Fibroblast of skin of right biceps (primary cell): ENCODE data around the gene RAB11B.
"Not testable (repeated sequence)": the region's sequence is repeated elsewhere in the genome, so short reads cannot be mapped to it uniquely, and the experiment has no call there.

ENCODE experiments used
- DNase-seq: peaks from one replicate; pipeline ENCODE4 v3.0.0-alpha.2; 2013

Gene RAB11B

GRCh38 chr19:8371011-8371804, 19.0 kb upstream of the RAB11B start:
- DNase-seq: no peak

GRCh38 chr19:8373867-8374813, 16.0 kb upstream of the RAB11B start:
- no peak for DNase-seq

DNA sequence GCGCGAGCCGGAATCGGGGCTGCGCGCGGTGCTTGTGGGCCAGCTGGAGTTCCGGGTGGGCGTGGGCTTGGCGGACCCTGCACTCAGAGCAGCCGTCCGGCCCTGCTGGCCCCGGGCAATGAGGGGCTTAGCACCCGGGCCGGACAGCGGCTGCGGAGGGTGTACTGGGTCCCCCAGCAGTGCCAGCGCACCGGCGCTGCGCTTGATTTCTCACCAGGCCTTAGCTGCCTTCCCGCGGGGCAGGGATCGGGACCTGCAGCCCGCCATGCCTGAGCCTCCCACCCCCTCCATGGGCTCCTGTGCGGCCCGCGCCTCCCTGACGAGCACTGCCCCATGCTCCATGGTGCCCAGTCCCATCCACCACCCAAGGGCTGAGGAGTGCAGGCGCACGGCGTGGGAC, 14.4 kb upstream of the RAB11B start:
- not testable (repeated sequence) for DNase-seq

DNA sequence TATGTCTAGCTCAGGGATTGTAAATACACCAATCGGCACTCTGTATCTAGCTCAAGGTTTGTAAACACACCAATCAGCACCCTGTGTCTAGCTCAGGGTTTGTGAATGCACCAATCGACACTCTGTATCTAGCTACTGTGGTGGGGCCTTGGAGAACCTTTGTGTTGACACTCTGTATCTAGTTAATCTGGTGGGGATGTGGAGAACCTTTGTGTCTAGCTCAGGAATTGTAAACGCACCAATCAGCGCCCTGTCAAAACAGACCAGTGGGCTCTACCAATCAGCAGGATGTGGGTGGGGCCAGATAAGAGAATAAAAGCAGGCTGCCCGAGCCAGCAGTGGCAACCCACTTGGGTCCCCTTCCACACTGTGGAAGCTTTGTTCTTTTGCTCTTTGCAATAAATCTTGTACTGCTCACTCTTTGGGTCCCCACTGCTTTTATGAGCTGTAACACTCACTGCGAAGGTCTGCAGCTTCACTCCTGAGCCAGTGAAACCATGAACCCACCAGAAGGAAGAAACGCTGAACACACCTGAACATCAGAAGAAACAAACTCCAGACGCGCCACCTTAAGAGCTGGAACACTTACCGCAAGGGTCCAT, 13.7 kb upstream of the RAB11B start:
- DNase-seq: not testable (repeated sequence)

- DNase-seq: no peak
These were observed 12.6 kb upstream of the RAB11B start for GRCh38 chr19:8377598-8377997.

- DNase-seq: not testable (repeated sequence)
These were observed 10.8 kb upstream of the RAB11B start for GRCh38 chr19:8379156-8379891.

GRCh38 chr19:8384569-8384968, 5.6 kb upstream of the RAB11B start:
- DNase-seq: not testable (repeated sequence)

GRCh38 chr19:8385103-8385502, 5.1 kb upstream of the RAB11B start:
- DNase-seq: not testable (repeated sequence)

- DNase-seq: not testable (repeated sequence)
These were observed 4.6 kb upstream of the RAB11B start for GRCh38 chr19:8385566-8385965.

- not testable (repeated sequence) for DNase-seq
These were observed 3.7 kb upstream of the RAB11B start for GRCh38 chr19:8386419-8386818.

DNA sequence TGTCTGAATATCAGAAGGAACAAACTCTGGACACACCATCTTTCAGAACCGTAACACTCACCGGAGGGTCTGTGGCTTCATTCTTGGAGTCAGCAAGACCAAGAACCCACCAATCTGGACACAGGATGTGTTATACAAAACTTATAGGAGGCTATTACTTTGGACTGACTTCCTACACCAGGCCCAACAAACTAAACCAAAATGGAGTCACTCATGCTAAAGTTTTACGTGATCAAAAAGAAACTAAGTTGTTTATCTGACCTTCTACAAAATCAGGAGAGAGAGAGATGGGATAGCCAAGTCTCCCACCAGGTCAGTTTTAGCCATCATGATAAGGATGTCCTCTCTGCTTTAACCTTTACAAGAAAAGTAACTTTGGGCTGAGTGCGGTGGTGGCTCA, 3.2 kb upstream of the RAB11B start:
- DNase-seq: no peak

- no peak for DNase-seq
These were observed 2.2 kb upstream of the RAB11B start for GRCh38 chr19:8387688-8388611.

DNA sequence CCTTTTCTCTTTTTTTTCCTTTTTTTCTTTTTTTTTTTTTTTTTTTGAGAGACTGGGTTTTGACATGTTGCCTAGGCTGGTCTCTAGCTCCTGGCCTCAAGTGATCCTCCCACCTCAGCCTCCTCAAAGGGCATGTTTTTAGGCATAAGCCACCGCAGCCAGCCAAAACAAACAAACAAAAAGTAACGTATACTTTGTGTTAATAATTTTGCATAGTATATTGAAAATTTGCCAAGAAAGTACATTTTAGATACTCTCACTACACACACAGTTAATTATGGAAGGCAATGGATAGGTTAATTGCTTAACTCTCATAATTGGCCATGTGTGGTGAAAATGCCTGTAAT, 1.6 kb upstream of the RAB11B start:
- no peak for DNase-seq

GRCh38 chr19:8390617-8390981, 439 bp downstream of the RAB11B start:
- DNase-seq: peak; percentile 89

DNA sequence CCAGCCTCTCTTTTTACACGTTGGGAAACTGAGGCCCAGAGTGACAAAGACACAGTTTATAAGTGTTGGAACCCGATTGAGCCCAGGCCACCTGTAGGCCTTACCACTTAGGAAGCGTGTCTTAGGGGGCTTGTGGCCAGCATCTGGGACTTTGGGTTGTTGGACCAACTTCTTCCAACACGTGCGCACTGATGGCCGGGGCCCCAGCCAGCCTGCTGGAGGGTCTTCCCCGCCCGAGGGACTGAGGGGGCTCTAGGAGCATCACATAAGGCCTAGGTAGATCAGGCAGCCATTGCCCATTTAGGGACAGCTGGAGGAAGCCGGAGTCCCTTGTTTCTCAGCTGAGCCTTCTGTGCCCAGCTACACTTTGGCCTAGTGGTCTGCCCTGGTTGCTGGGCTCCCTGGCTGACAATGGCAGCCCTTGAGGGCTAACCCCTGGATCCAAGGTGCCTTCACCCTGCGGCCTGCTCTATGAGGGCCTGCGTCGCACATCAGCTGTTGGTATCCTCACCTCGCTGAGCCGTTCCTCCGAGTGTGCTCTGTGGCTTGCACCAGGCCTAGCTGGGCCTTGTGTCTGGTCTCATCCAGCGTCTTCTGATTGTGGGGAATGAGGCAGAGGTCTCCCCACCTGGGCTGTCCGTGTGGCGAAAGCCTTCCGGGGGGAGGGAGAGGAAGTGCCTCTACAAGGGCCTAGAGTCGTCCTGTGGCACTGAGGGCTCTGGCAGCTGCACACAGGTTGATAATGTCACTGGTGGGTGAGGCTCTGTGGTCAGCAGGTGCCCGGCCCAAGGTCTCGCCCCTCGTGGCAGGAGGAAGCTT, 1.2 kb downstream of the RAB11B start:
- DNase-seq: no peak

DNA sequence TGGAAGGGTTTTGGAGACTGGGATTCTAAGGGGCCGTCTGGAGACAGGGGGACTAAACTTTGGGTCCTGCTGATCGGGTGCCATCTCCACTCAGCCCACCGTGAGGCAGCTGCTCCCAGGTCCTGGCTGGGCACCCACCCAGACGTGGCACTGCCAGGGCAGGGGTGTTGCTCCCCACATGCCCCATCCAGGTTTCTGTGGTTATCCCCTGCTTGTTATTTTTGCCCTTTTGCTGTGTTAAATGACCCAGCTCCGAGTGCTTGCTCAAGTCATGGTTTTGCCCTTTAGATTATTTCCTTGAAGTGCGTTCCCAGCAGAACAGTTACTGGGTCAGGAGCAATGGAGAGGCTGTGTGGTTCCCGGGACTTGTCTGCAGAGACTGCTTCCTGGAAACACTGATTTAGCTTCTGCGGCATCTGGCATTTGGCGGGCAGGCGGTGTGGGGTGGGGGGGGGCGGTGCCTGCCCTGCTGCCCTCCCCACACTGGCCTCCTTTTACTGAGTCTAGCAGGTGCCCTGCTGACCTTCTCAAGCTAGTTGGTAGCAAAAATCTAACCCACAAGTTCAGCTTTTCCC, 1.9 kb downstream of the RAB11B start:
- DNase-seq: no peak

DNA sequence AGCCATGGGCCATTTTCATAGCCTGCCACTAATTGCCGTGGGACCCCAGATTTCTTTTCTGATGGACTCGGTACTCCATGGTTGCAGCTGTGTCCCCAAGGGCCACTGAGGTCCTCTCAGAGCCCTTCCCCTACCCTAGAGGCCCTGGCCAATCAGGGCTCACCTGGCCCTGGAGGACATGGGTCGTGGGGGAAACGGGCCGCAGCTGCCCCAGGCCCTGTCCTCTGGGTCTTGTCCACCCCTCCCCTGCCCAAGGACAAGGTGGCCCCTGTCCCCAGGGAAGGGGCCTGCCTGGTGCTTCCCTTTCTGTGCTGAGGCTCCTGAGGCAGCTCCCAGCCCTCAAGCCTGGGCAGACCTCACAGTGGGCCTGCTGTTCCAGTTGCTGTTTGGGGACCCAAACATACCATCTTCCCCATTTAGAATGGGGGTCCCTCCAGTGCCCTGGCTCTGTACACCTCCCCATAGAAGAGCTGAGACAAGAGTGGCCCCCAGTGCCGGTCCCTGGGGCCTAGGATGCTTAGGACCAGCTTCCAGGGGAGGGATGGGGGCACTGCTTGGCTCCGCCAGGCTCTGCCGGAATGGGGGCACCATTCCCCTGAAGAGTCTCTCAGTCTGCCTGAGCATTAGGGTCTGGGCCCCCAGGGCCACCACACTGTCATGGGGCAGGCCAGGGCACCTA, 3.2 kb downstream of the RAB11B start:
- DNase-seq: no peak

GRCh38 chr19:8393871-8394250, 3.7 kb downstream of the RAB11B start:
- no peak for DNase-seq

DNA sequence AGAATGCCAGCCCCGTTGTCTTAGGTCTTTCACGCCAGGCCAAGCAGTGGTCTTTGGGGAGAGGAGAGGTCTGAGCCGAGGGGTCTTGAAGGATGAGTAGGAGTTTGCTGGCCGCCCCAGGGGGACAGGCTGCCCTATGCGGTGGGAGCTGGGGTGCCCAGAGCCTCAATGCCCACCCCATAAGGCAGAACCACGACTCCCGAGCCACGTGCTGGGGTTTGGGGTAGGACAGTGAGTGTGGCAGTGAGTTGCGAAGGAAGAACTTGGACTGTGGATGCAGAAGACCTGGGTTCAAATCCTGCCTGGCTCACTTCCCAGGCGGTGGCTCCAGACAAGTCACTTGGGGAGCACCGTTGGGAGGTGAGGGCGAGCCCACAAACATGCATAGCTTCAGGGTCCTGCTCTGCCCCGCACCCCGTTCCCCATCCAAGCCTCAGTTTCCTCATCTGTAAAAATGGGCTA, 5.5 kb downstream of the RAB11B start:
- no peak for DNase-seq

- no peak for DNase-seq
These were observed 6.0 kb downstream of the RAB11B start for GRCh38 chr19:8396185-8396562.
